HG03469 (cell line): ENCODE data around the gene NOC2L.
"Not testable (repeated sequence)": the region's sequence is repeated elsewhere in the genome, so short reads cannot be mapped to it uniquely, and the experiment has no call there.

Experiments used
- ATAC-seq: cut with Tn5 transposase; IDR thresholded peaks from one replicate; pipeline ENCODE4 v1.9.1; 2021; ENCODE audit warnings: mild to moderate bottlenecking, moderate library complexity, moderate number of reproducible peaks; ENCODE audit not compliant: unreplicated experiment

Gene NOC2L

GRCh38 chr1:907611-908451, 51.2 kb downstream of the NOC2L start:
- ATAC-seq, result no peak

DNA sequence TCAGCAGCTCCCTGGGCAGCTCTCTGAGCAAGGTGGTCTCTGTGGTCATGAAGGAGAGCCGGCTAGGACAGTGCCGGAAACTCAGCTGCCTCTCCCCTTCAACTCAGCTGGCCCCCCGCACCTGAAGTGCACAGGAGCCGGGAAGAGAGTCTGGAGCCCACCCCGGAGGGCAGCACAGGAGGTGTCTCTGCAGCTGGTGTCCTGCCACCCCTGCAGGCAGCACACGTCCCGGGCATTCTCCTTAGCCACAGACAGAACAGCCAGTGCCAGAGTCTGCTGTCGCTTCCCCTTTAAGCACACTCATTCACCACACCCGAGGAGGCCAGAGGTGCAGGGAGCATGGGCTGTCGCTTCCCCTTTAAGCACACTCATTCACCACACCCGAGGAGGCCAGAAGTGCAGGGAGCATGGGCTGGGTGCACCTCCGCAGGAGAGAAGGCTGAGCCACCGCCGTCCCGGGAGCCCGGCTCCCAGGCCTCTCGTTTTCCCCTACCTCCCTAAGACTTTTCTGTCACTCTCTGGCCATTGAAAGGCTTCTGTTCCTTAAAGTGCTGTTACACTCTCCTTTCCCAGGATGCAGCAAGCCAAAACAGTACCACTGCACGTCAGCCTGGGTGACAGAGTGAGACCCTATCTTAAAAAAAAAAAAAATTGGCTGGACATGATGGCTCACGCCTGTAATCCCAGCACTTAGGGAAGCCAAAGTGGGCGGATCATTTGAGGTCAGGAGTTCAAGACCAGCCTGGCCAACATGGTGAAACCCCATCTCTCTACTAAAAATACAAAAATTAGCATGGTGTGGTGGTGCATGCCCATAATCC, 52.2 kb downstream of the NOC2L start:
- no peak for ATAC-seq

DNA sequence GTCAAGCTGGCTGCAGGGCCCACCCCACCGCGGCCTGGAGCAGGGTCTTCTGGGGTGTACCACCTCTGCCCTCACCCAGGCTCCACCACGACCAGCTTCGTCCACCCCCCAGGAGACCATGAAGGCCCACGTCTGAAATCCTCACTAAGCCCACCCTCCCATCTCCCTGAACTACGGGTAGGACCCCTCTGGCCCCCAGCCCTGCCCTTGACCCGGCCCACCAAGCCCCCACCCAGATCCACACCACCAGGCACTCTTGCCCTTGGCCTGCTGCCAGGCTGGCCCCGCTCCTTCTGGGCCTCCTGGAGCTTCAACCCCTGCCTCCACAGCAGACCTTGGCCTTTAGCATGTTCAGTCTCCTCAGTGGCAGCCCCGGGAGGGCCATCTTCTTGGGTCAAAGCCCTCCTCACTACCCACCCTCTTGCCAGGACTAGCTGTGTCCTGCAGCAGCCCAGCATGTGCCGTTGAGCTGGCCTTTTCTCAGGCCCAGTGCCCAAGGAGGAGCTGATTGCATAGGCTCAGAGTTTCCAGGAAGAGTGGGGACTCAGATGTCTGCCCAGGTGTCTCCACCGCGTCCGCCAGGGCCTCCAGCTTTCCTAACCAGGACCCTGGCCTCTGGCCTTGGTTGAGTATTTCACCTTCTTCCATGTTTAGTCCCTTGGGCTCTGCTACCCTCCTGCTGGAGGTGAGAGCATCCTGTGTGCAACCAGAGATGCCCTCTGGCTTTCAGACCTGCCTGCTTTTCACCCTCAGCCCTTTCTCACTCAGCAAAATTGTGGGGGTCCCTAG, 53.1 kb downstream of the NOC2L start:
- no peak for ATAC-seq

GRCh38 chr1:905071-905749, 53.8 kb downstream of the NOC2L start:
- ATAC-seq, result no peak

DNA sequence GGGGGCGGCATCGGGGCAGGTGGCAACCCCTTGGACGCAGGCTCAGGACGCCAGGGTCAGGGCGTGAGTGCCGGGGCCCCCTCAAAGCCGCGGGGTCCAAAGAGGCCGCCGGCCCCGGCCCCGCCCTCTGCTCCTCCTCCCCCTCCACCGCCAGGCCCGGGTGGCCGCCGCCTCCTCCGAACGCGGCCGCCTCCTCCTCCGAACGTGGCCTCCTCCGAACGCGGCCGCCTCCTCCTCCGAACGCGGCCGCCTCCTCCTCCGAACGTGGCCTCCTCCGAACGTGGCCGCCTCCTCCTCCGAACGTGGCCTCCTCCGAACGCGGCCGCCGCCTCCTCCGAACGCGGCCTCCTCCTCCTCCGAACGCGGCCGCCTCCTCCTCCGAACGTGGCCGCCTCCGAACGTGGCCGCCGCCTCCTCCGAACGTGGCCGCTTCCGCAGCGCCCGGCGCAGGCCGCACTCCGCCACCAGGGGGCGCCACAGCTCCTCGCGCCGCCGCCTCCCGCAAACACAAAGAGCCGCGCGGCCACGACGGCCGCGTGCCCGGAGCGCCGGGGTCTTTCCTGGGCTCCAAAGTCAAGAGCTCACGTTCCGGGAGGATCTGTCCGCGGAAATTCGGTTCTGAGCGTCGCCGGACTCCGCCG, 54.6 kb downstream of the NOC2L start:
- no peak for ATAC-seq

DNA sequence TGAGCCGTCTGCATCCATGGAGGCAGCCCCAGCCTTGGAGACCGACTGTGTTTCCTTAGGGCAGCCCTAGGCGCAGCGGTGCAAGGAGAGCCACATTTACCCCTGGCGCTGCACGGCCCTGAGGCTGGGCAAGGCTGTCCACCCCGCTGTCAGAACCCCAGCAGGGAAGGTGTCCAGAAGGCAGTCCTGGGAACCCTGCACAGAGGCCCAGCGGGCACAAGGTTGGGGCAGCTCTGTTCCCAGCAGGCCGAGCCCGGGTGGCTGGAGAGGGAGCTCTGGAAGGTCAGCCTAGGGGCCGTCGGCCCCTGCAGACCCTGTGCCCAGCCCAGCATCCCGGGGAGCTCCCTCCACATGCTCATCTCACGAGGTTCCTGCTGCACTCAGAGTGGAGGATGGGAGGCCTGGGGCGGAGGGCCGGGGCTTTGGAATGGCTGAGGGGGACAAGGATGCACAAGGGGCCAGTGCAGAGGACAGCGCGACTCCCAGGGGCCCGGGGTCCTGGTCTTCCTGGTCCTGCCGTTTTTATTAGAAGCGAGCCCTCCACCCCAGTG, 55.3 kb downstream of the NOC2L start:
- no peak for ATAC-seq

DNA sequence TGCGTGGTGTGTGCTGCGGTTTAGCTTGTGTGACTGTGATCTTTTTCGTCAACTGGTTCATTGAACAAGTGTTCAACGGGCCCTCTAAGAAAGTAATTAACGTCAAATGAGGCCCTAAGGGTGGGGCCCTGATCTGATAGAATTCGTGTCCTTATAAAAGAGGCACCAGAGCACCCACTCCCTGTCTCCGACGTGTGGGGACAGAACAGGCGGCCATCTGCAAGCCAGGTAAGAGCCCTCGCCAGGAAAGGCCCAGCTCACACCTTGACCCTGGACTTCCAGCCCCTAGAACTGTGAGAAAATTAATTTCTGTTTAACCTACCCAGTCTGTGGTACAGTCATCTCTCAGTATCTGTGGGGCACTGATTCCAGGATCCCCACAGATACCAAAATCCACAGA, 55.8 kb downstream of the NOC2L start:
- no peak for ATAC-seq

DNA sequence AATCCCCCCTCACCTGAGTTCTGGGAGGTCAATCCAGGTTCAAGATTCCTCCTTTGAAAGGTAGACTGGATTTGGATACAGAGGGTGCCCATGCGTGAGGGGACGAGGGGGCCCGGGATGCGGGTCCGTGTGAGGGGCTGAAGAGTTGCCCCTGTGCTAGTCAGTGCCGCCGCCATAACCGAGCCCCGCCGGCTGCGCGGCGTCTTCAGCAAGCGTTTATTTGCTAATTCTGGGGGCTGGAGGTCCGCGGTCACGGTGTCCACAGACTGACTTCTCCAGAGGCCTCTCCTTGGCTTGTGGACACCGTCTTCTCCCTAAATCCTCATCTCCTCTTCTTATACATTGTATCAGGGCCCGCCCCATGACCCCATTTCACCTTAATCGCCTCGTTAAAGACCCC, 56.3 kb downstream of the NOC2L start:
- no peak for ATAC-seq

- ATAC-seq, result no peak
Measured at GRCh38 chr1:901108-901859, 57.8 kb downstream of the NOC2L start.

DNA sequence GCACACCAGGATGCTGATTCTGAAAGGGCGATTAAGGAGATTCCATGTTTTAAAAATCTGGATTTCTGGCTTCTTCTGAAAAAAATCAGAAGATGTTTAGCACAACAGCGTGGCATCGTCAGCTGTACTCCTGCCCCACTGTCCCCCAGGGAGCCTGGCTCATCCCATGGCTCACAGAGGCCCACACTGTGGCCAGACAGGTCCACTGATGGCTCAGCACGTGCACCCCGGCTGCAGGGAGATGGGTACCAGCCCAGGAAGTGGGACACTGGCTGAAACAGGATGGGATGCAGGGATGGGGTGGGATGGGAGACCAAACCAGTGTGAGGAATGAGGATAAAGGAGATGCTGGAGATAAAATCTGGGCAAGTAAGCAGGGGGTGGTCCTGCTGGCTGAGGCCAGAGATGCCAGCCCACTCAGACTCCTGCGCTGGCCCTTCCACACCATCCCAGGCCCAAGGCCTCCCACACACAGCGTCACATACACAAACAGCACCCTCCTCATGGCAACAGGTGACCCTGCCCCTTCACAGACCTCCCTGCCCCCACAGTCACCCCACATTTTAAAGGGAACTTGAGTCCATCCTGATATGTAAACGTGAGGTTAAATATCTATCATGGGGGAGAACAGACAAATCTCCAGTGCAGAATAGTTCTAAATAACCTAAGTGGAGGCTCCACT, 59.3 kb downstream of the NOC2L start:
- no peak for ATAC-seq

DNA sequence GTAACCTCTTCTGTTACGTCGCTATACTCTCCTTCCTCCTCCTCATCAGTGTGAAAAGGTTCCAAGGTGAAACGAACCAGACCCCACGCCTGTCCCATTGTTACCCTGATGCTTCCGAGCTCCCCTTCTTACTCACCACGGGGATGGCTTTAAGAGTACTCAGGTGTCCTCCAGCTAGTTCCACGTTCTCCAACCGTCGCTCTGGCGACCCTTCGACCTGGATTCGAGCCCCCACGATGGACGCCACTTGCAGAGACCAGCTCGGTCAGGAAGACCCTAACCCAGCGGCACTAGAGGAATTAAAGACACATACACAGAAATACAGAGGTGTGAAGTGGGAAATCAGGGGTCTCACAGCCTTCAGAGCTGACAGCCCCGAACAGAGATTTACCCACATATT, 61.1 kb downstream of the NOC2L start:
- ATAC-seq, result not testable (repeated sequence)

DNA sequence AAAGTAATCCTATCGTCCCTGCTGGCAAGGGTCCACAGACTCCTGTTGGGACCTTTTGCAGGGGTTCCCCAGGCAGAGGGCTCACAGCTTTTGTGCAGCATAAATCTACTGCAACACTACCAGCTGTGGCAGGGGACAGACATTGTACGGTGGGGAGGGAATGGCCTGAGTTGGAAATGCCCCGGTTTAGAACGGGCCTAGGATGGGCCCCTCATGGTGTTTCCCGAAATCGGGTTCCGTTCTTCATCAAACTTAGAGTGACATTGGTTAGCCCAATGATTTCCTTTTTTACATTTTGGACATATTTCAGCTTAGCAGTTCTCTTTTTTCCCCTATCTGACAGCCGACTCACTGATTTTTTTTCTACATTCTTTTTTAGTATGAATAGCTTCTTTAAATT, 61.8 kb downstream of the NOC2L start:
- no peak for ATAC-seq
